ENCODE data around the gene FTO. TPM values are rescaled to one million over a fixed set of nuclear protein-coding genes. Genes with fewer than 3 reads are reported as not detected.

Gene FTO
- total RNA-seq, 4 donors from 2014 or later = 29.0 to 64.1 (median 48.1) TPM

GRCh38 chr16:53915452-53916160 is 211.7 kb downstream of the FTO start:
- Histone ChIP-seq H3K27me3 (no peaks in the 10 kb centered on the region), H3K27ac (no peak overlapping the region), H3K9me3 (no peaks in the 10 kb centered on the region), H3K36me3 (no peaks in the 10 kb centered on the region), H3K4me3 (no peak overlapping the region), H3K4me1 (peaks cover 0 to 30% (median 14%) of the 10 kb centered on the region in 3 donors)
- no peak for TF ChIP-seq CTCF (IDR thresholded peaks at IDR 0.05)
- no peak for TF ChIP-seq POLR2A (IDR thresholded peaks at IDR 0.05)
- DNase-seq = no peak
- 88 to 93% methylated on average over 4 to 5 of the region's 5 CpGs for WGBS, 2 donors
- intact Hi-C loops (cut with DNase I) = no loop called here

- H3K4me1 ChIP-seq = no peaks in the 10 kb centered on the region
- WGBS, 2 donors = 90 to 100% methylated on average over 2 to 3 of the region's 3 CpGs
- no peaks in the 10 kb centered on the region for H3K27me3 ChIP-seq
- DNase-seq = no peak
- no peak for TF ChIP-seq POLR2A (IDR thresholded peaks at IDR 0.05)
- TF ChIP-seq CTCF (IDR thresholded peaks at IDR 0.05) = no peak
- intact Hi-C loops (cut with DNase I) = no loop called here
- H3K4me3 ChIP-seq = no peak overlapping the region
- H3K9me3 ChIP-seq = no peaks in the 10 kb centered on the region
- no peaks in the 10 kb centered on the region for H3K36me3 ChIP-seq
- H3K27ac ChIP-seq = no peak overlapping the region
These were observed 217.0 kb downstream of the FTO start for GRCh38 chr16:53920988-53921387.

GRCh38 chr16:53922067-53922806 is 218.3 kb downstream of the FTO start:
- TF ChIP-seq POLR2A (IDR thresholded peaks at IDR 0.05) (no peak), CTCF (IDR thresholded peaks at IDR 0.05) (no peak)
- Histone ChIP-seq H3K4me1 (no peaks in the 10 kb centered on the region), H3K36me3 (no peaks in the 10 kb centered on the region), H3K9me3 (no peaks in the 10 kb centered on the region), H3K4me3 (no peak overlapping the region), H3K27ac (no peak overlapping the region), H3K27me3 (no peaks in the 10 kb centered on the region)
- DNase-seq = no peak
- intact Hi-C loops (cut with DNase I) = no loop called here
- 92 to 95% methylated on average over 6 of the region's 6 CpGs for WGBS, 2 donors

GRCh38 chr16:53922807-53923571 is 219.0 kb downstream of the FTO start:
- H3K9me3 ChIP-seq = no peaks in the 10 kb centered on the region
- DNase-seq = no peak
- TF ChIP-seq POLR2A (IDR thresholded peaks at IDR 0.05) (no peak), CTCF (IDR thresholded peaks at IDR 0.05) (no peak)
- H3K36me3 ChIP-seq = no peaks in the 10 kb centered on the region
- intact Hi-C loops (cut with DNase I) = no loop called here
- H3K27ac ChIP-seq = no peak overlapping the region
- no peak overlapping the region for H3K4me3 ChIP-seq
- WGBS, 2 donors = 71 to 80% methylated on average over 9 of the region's 9 CpGs
- no peaks in the 10 kb centered on the region for H3K27me3 ChIP-seq
- H3K4me1 ChIP-seq = no peaks in the 10 kb centered on the region

All from esophagus squamous epithelium (tissue), 5 donors.